A673 (cell line): ENCODE results near the gene ZNF580. TPM values are rescaled to one million over a fixed set of nuclear protein-coding genes. Genes with fewer than 3 reads are reported as not detected.

Experiments used
- BruUV-seq: library from RNA; stranded (reverse); fragments of 400-500 nt; replicated peaks from 2 replicates; lab custom pipeline; 2021; lab: Mats Ljungman, UMichigan
- CTCF ChIA-PET: fragments of 300-600 bp; sonication (Branson Sonifier 250); formaldehyde crosslinking; loops from one replicate; lab custom pipeline; 2022; ENCODE audit warnings: antibody characterized with exemption; lab: Charles Lee
- POLR2A ChIA-PET: fragments of 300-600 bp; sonication (Branson Sonifier 250); formaldehyde crosslinking; loops from one replicate; lab custom pipeline; 2022; ENCODE audit warnings: antibody characterized with exemption; ENCODE audit not compliant: low non-redundant PET; lab: Charles Lee
- DNase-seq: peaks from one replicate; pipeline ENCODE4 v3.0.0-alpha.2; 2015; ENCODE audit warnings: low spot score
- H3K27ac ChIP-seq: fragments of 200-600 bp; sonication (generic); 2 replicates; pipeline ENCODE4 v1.5.1; 2016; ENCODE audit warnings: mixed run types, low read depth, mild to moderate bottlenecking, mixed read lengths, antibody characterized with exemption, low read length; ENCODE audit not compliant: poor library complexity, severe bottlenecking
- H3K27me3 ChIP-seq: fragments of 200-600 bp; sonication (generic); replicated peaks from 2 replicates; pipeline ENCODE4 v1.6.1; 2017; ENCODE audit warnings: mixed run types, low read depth, mild to moderate bottlenecking, mixed read lengths, antibody characterized with exemption, low read length; ENCODE audit not compliant: insufficient read depth, poor library complexity
- H3K36me3 ChIP-seq: fragments of 200-600 bp; sonication (generic); 2 replicates; pipeline ENCODE4 v1.6.1; 2016; ENCODE audit warnings: mixed run types, mild to moderate bottlenecking, mixed read lengths, antibody characterized with exemption, low read length; ENCODE audit not compliant: insufficient read depth, poor library complexity, severe bottlenecking
- H3K4me1 ChIP-seq: fragments of 200-600 bp; sonication (generic); 2 replicates; pipeline ENCODE4 v1.6.1; 2017; ENCODE audit warnings: mixed run types, mild to moderate bottlenecking, mixed read lengths, antibody characterized with exemption, low read length; ENCODE audit not compliant: insufficient read depth, poor library complexity, severe bottlenecking
- H3K4me3 ChIP-seq: fragments of 200-600 bp; sonication (generic); 2 replicates; pipeline ENCODE4 v1.5.1; 2016; ENCODE audit warnings: low read depth, mixed run types, mild to moderate bottlenecking, mixed read lengths, low read length; ENCODE audit not compliant: poor library complexity, severe bottlenecking
- H3K9me3 ChIP-seq: fragments of 200-600 bp; sonication (generic); 2 replicates; pipeline ENCODE4 v1.6.1; 2016; ENCODE audit warnings: mixed run types, low read depth, mild to moderate bottlenecking, mixed read lengths, antibody characterized with exemption, low read length; ENCODE audit not compliant: poor library complexity, severe bottlenecking
- EZH2 ChIP-seq: fragments of 200-600 bp; sonication (generic); IDR thresholded peaks from 2 replicates; pipeline ENCODE4 v1.6.1; 2017; ENCODE audit warnings: borderline replicate concordance, low read depth, mild to moderate bottlenecking, mixed read lengths, antibody characterized with exemption, low read length; ENCODE audit not compliant: poor library complexity, severe bottlenecking
- intact Hi-C: fragments of 100-400 bp; cut with micrococcal nuclease; formaldehyde crosslinking; loops from one replicate; pipeline ENCODE4 v1.10.0; 2022; ENCODE audit not compliant: unreplicated experiment
- total RNA-seq: library from RNA; stranded (reverse); gene quantifications from 2 replicates; pipeline ENCODE4 v1.2.3, GENCODE V29; 2021
- TF ChIP-seq, protein P1 (sequence below): fragments of 300-800, 200-600 bp; sonication (generic); conservative IDR thresholded peaks from 2 replicates; pipeline ENCODE4 v1.5.1; 2017; ENCODE audit warnings: low read depth, mild to moderate bottlenecking, antibody characterized with exemption, low read length, moderate library complexity, mixed read lengths

The ZNF580 gene
- total RNA-seq, 1 experiment from 2014 or later, result 49.1 TPM

DNA sequence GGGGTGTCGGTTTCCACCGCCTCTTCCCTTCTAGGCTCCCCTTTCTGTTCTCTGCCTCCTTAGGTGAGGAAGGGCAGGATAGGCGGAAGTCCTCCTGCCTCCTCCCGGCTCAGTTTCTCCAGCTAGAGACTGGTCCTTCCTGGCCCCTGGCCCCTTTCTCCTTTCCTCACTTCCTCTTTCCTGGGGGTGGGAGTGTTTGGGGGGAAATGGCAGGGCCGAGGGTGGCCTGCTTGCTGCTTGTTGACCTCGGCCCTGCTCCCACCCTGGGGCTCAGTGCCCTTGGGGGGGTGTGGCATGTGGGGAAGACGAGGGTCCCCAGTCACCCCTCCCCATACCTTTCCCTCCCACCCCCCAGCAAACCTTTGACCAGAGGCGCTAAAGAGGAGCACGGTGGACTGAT is 19.0 kb downstream of the ZNF580 start:
- no TSS peak for BruUV-seq
- Histone ChIP-seq H3K36me3 (peaks cover 61% of the 10 kb centered on the region), H3K4me1 (peaks cover 18% of the 10 kb centered on the region), H3K27ac (no peak overlapping the region), H3K9me3 (no peaks in the 10 kb centered on the region), H3K4me3 (no peak overlapping the region), H3K27me3 (no peaks in the 10 kb centered on the region)
- intact Hi-C loops, result no loop called here
- TF ChIP-seq EZH2, result no peak
- TF ChIP-seq, protein P1, sequence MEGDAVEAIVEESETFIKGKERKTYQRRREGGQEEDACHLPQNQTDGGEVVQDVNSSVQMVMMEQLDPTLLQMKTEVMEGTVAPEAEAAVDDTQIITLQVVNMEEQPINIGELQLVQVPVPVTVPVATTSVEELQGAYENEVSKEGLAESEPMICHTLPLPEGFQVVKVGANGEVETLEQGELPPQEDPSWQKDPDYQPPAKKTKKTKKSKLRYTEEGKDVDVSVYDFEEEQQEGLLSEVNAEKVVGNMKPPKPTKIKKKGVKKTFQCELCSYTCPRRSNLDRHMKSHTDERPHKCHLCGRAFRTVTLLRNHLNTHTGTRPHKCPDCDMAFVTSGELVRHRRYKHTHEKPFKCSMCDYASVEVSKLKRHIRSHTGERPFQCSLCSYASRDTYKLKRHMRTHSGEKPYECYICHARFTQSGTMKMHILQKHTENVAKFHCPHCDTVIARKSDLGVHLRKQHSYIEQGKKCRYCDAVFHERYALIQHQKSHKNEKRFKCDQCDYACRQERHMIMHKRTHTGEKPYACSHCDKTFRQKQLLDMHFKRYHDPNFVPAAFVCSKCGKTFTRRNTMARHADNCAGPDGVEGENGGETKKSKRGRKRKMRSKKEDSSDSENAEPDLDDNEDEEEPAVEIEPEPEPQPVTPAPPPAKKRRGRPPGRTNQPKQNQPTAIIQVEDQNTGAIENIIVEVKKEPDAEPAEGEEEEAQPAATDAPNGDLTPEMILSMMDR, result no peak
- ChIA-PET CTCF (no interaction called here), POLR2A (no interaction called here)
- DNase-seq, result no peak

DNA sequence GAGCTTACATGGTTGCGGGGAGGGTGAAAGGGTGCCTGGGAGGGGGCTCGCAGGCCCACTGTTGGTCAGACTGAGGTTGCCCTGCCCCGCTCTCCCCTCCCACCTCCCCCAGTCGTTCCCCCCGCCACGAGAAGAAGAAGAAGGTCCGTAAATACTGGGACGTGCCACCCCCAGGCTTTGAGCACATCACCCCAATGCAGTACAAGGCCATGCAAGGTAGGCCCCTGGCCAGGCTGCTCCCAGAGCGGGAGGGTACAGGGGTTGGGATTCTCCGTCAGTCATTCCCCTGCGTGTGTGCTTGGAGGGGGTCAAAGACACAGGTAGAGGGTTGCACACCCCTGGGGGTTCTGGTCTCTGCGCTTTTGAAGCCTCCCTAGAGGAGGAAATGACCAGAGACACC is 19.6 kb downstream of the ZNF580 start:
- H3K9me3 ChIP-seq, result no peaks in the 10 kb centered on the region
- peaks cover 64% of the 10 kb centered on the region for H3K36me3 ChIP-seq
- TF ChIP-seq, protein P1, result no peak
- no peak for TF ChIP-seq EZH2
- ChIA-PET POLR2A (no interaction called here), CTCF (no interaction called here)
- no peak overlapping the region for H3K27ac ChIP-seq
- H3K27me3 ChIP-seq, result no peaks in the 10 kb centered on the region
- DNase-seq, result no peak
- intact Hi-C loops, result no loop called here
- BruUV-seq, result no TSS peak
- no peak overlapping the region for H3K4me3 ChIP-seq
- H3K4me1 ChIP-seq, result peaks cover 18% of the 10 kb centered on the region

DNA sequence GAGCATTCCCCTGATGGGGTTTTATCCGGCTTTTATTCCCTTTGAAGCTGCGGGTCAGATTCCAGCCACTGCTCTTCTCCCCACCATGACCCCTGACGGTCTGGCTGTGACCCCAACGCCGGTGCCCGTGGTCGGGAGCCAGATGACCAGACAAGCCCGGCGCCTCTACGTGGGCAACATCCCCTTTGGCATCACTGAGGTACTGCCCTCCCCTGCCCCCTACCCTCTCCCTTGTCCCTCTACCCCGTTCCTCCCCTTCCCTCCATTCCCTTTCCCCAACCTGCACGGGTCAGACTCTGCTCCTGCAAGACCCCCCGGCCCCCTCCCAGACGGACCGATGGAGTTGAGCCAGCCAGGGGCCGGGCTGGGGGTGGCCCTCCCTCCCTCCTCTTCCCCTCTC is 20.2 kb downstream of the ZNF580 start:
- TF ChIP-seq, protein P1, result no peak
- TF ChIP-seq EZH2, result no peak
- Histone ChIP-seq H3K4me1 (peaks cover 18% of the 10 kb centered on the region), H3K4me3 (no peak overlapping the region), H3K9me3 (no peaks in the 10 kb centered on the region), H3K27me3 (no peaks in the 10 kb centered on the region), H3K36me3 (peaks cover 63% of the 10 kb centered on the region), H3K27ac (no peak overlapping the region)
- no TSS peak for BruUV-seq
- ChIA-PET POLR2A (no interaction called here), CTCF (no interaction called here)
- no peak for DNase-seq
- intact Hi-C loops, result no loop called here
